WTC11 (cell line): ENCODE data around the gene AMTN.

ENCODE experiments used
- ATF1 ChIP-seq: sonication (generic); formaldehyde crosslinking; IDR thresholded peaks from 2 replicates; pipeline ENCODE4 v1.8.1; 2023; ENCODE audit warnings: mild to moderate bottlenecking, moderate library complexity, missing genetic modification reagents
- ATF2 ChIP-seq: sonication (generic); formaldehyde crosslinking; IDR thresholded peaks from 2 replicates; pipeline ENCODE4 v1.8.1; 2022; ENCODE audit warnings: low read depth, missing genetic modification reagents, borderline replicate concordance
- CBFB ChIP-seq: sonication (generic); formaldehyde crosslinking; IDR thresholded peaks from 2 replicates; pipeline ENCODE4 v1.8.1; 2022; ENCODE audit warnings: mild to moderate bottlenecking, low read depth, missing genetic modification reagents
- FOXJ3 ChIP-seq: sonication (generic); formaldehyde crosslinking; IDR thresholded peaks from 2 replicates; pipeline ENCODE4 v1.9.0; 2021; ENCODE audit warnings: missing genetic modification reagents, mild to moderate bottlenecking, borderline replicate concordance
- IRF2 ChIP-seq: sonication (generic); formaldehyde crosslinking; IDR thresholded peaks from 2 replicates; pipeline ENCODE4 v1.8.0; 2022; ENCODE audit warnings: low read depth, missing genetic modification reagents, borderline replicate concordance
- JUN ChIP-seq: sonication (generic); formaldehyde crosslinking; IDR thresholded peaks from 2 replicates; pipeline ENCODE4 v1.8.0; 2023; ENCODE audit warnings: mild to moderate bottlenecking, missing genetic modification reagents
- KAT7 ChIP-seq: sonication (generic); formaldehyde crosslinking; IDR thresholded peaks from 2 replicates; pipeline ENCODE4 v1.8.1; 2023; ENCODE audit warnings: missing genetic modification reagents, mild to moderate bottlenecking, borderline replicate concordance
- NR2C2 ChIP-seq: sonication (generic); formaldehyde crosslinking; IDR thresholded peaks from 2 replicates; pipeline ENCODE4 v1.8.0; 2022; ENCODE audit warnings: mild to moderate bottlenecking, missing genetic modification reagents
- SOX15 ChIP-seq: fragments of 250-450 bp; sonication (Bioruptor Pico); IDR thresholded peaks from 2 replicates; pipeline ENCODE4 v1.9.0; 2021; ENCODE audit warnings: mild to moderate bottlenecking
- TEAD1 ChIP-seq: sonication (generic); formaldehyde crosslinking; IDR thresholded peaks from 2 replicates; pipeline ENCODE4 v1.8.0; 2022; ENCODE audit warnings: mild to moderate bottlenecking, missing genetic modification reagents
- ZNF423 ChIP-seq: fragments of 250-450 bp; sonication (Bioruptor Pico); IDR thresholded peaks from 2 replicates; pipeline ENCODE4 v2.1.2; 2022; ENCODE audit warnings: mild to moderate bottlenecking, moderate library complexity
- TF ChIP-seq, protein P1 (sequence below): fragments of 200-600 bp; IDR thresholded peaks from 2 replicates; pipeline ENCODE4 v1.8.0; 2022; ENCODE audit warnings: antibody characterized with exemption
- TF ChIP-seq, protein P2 (sequence below): sonication (generic); formaldehyde crosslinking; IDR thresholded peaks from 2 replicates; pipeline ENCODE4 v1.8.0; 2022; ENCODE audit warnings: mild to moderate bottlenecking, missing genetic modification reagents
- TF ChIP-seq, protein P3 (sequence below): sonication (generic); formaldehyde crosslinking; IDR thresholded peaks from 2 replicates; pipeline ENCODE4 v1.8.1; 2022; ENCODE audit warnings: mild to moderate bottlenecking, moderate library complexity, missing genetic modification reagents

- TF ChIP-seq, protein P1, sequence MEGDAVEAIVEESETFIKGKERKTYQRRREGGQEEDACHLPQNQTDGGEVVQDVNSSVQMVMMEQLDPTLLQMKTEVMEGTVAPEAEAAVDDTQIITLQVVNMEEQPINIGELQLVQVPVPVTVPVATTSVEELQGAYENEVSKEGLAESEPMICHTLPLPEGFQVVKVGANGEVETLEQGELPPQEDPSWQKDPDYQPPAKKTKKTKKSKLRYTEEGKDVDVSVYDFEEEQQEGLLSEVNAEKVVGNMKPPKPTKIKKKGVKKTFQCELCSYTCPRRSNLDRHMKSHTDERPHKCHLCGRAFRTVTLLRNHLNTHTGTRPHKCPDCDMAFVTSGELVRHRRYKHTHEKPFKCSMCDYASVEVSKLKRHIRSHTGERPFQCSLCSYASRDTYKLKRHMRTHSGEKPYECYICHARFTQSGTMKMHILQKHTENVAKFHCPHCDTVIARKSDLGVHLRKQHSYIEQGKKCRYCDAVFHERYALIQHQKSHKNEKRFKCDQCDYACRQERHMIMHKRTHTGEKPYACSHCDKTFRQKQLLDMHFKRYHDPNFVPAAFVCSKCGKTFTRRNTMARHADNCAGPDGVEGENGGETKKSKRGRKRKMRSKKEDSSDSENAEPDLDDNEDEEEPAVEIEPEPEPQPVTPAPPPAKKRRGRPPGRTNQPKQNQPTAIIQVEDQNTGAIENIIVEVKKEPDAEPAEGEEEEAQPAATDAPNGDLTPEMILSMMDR, result no peak
- no peak for TF ChIP-seq SOX15 (CRISPR knock-in tag)
- no peak for TF ChIP-seq ATF2 (CRISPR knock-in tag)
- TF ChIP-seq CBFB (CRISPR knock-in tag), result no peak
- TF ChIP-seq NR2C2 (CRISPR knock-in tag), result no peak
- no peak for TF ChIP-seq ZNF423 (CRISPR knock-in tag)
- TF ChIP-seq, protein P2, sequence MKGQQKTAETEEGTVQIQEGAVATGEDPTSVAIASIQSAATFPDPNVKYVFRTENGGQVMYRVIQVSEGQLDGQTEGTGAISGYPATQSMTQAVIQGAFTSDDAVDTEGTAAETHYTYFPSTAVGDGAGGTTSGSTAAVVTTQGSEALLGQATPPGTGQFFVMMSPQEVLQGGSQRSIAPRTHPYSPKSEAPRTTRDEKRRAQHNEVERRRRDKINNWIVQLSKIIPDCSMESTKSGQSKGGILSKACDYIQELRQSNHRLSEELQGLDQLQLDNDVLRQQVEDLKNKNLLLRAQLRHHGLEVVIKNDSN, result no peak
- no peak for TF ChIP-seq FOXJ3
- TF ChIP-seq, protein P3, sequence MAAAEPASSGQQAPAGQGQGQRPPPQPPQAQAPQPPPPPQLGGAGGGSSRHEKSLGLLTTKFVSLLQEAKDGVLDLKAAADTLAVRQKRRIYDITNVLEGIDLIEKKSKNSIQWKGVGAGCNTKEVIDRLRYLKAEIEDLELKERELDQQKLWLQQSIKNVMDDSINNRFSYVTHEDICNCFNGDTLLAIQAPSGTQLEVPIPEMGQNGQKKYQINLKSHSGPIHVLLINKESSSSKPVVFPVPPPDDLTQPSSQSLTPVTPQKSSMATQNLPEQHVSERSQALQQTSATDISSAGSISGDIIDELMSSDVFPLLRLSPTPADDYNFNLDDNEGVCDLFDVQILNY, result no peak
- TF ChIP-seq ATF1 (CRISPR knock-in tag), result no peak
- TF ChIP-seq JUN, result no peak
- TF ChIP-seq KAT7 (CRISPR knock-in tag), result no peak
- TF ChIP-seq TEAD1 (CRISPR knock-in tag), result no peak
- TF ChIP-seq IRF2 (CRISPR knock-in tag), result no peak
These were observed 53.4 kb downstream of the AMTN start for GRCh38 chr4:70571772-70572171.
